HG03457 (cell line): ENCODE results near the gene CUEDC1.

Experiments
- ATAC-seq: cut with Tn5 transposase; IDR thresholded peaks from one replicate; pipeline ENCODE4 v1.9.1; 2021; ENCODE audit warnings: moderate number of reproducible peaks; ENCODE audit not compliant: unreplicated experiment

The CUEDC1 gene

GRCh38 chr17:57881783-57882351, 73.3 kb downstream of the CUEDC1 start:
- no peak for ATAC-seq

GRCh38 chr17:57881143-57881542, 74.1 kb downstream of the CUEDC1 start:
- no peak for ATAC-seq

DNA sequence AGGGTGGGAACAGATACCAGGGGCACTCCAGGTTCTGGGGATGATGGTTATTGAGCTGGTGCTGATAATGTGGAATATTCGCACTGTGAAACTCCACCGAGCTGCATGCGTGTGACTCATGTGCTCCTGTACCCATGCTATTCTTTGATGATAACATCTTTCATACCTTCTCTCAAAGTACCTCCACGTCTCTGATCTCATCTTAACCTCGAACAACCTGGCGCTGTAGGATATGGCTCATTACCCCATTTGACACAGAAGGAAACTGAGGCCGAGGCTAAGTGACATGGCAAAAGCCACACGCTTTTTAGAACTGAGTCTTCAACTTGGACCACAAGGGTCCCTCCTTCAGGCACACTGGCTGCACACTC, 75.1 kb downstream of the CUEDC1 start:
- no peak for ATAC-seq

DNA sequence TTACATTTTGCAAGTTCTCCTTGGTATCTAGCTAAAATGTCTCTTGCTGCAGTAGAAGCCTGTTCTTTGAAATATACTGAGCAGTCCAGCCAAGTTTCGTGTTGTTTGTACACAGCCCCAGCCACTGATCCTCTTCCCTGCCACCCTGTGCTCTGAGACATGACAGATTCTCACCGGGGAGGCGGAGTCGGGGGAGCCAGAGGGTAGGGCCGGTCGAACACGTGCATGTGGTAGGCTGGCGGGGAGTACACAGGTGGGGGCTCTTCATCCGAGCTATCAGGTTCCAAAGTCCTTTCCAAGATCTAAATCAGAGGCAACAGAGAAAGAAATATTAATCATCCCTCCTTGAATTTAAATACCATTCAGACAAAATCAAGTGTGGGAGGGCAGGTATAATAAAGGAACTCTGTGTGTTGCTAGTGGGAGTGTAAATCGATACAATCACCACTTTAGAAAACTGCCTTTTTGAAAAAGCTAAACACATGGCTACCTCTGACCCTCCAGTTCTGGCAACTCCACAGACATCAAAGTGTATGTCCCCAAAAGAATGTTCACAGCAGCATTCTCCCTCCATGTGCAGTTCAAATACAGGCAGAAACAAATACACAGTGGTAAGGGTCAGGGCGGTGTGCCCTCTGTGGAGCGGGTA, 75.7 kb downstream of the CUEDC1 start:
- ATAC-seq, result no peak

DNA sequence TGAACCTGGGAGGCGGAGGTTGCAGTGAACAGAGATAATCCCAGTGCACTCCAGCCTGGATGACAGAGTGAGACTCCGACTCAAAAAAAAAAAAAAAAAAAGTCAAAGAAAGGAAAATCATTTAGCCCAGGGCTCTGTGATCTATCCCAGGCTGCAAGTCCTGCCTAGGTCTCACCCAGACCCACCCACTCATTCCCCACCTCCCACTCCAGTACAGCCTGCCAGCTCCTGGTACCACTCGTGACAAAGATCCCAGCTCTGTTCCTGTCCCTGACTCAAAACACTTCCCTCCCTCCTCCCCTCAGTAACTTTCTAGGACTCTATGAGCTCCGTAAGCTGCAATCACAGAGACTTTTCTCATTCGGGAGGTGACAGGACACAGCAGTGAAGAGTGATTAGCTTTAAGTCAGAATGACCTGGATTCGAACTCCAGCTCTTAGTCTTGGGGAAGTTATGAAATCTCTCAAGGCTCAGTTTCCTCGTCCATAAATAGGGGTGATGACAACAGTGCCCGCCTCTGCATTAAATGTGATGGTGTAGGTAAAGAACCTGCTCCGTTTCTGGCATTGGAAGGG, 77.3 kb downstream of the CUEDC1 start:
- ATAC-seq, result no peak

DNA sequence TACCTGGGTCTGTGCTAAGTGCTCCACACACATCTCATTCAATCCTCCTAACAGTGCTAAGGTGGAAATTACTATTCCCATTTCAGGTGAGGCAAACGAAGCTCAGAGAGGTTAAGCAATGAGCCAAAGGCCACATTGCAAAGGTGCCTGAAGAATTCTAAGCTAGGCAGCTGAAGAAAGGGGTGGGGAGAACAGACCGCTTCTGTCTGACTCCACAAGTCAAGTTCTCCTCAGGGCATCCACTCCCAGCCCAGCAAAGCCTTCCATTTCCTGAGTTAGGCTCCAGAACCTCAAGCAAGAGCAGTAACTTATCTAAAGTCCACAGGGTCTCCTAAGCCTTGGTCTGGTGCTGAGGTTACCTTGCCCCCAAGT, 78.4 kb downstream of the CUEDC1 start:
- ATAC-seq, result no peak

- ATAC-seq, result no peak
Measured at GRCh38 chr17:57876023-57876865, 79.0 kb downstream of the CUEDC1 start.

DNA sequence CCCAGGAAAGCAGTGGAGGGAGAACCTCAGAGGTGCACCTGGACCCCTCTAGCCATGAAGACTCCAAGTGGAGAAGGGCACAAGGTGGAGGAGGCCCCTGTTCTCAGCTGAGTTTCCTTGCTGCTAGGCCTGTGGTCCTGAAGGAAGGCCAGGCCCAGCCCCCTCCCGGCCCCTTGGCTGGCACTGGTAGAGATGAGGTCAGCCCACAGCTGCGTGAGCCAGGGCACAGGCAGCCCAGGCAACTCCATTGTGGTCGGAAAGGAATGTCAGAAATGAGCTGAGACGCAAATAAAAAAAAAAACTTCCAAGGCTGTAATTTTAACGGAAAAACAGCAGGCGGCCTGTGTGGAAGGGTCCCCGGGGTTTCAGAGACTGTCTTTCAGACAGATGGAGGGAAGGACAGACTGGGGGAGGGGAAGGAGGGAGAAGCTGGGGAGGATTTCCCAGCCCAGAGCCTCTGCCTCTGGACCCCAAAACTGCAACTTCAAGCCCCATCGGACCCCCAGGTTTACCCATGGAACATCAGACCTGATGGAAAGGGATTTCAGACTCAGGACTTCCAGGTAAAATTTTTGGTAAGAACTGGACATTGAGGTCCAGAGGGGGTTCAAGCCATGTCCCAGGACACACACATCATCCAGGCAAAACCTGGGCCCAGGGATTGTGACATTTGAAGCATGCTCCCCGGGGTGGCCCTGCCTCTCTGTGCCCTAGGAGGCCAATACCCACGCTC, 79.8 kb downstream of the CUEDC1 start:
- ATAC-seq, result no peak

GRCh38 chr17:57874434-57875289, 80.5 kb downstream of the CUEDC1 start:
- ATAC-seq, result no peak

DNA sequence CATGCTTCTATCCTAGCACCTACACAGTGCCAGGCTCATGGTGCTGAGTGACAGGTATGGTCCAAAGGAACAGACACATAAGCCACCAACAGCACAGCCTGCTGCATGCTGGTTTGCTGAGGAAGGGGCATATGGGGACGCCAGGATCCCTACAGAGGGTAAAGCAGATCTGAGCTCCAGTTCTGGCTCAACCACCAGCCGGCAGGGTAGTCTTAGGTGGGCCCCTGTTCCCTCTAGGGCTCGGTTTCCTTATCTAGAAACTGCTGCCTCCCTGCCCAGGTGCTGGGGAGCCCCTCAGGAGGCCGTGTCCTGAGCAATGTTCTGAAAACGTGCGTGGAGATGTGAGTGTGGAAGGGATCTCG, 81.2 kb downstream of the CUEDC1 start:
- no peak for ATAC-seq

DNA sequence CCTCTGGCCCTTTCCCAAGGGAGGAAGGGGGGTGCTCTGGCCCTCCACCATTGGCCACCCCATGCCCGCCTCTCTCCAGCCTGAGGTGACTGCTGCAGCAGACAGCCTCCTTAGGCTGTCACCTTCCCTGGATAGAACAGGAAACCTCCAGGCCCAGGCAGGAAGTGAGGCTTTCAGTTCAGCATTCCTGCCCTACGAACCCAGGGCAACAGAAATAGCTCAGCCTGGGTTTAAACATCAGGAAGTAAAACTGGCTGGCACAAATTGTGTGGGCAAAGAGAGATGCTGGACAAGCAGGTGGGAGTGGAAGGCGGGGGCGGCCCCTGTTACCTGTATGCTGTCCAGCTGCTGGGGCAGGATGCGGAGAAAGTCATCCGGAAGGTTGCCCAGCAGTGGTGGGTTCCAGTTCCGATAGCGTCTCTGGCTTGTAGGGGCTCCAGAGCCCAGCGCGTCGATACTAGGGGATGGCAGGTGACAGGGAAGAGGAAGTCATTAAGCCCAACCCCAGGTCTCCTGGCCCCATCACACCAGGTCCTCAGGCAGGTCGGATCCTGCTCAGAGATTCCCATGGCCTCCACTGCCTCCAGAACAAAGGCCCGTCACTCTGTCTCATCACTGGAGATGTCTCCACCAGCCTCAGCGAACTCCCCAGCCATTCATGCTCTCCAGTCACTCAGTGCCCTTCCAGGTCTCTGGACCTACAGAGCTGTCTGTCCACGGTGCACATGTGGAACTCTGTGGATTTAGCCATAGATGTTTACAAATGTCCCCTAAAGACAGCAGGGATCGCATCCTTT, 81.8 kb downstream of the CUEDC1 start:
- no peak for ATAC-seq

- no peak for ATAC-seq
Measured at GRCh38 chr17:57872536-57872935, 82.7 kb downstream of the CUEDC1 start.

- ATAC-seq, result no peak
Measured at GRCh38 chr17:57871863-57872262, 83.3 kb downstream of the CUEDC1 start.

DNA sequence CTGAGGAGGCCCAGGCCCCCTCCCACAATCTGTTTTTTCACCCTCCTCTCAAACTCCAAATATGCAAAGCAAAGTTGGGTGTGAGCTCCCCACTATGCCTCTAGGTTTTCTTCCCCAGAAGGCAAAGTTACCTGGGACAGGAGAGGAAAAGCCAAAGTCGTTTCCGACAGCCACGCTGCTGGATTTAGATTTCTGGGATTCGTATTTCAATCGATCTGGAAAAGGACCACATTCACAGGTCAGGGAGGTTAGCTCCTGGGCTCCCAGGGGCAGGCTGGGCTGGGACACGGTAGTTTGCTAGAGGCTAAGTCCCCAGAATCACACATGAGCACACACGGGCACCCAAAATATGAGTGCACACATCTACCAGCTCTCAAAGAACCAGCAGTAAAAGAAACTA, 84.1 kb downstream of the CUEDC1 start:
- no peak for ATAC-seq

DNA sequence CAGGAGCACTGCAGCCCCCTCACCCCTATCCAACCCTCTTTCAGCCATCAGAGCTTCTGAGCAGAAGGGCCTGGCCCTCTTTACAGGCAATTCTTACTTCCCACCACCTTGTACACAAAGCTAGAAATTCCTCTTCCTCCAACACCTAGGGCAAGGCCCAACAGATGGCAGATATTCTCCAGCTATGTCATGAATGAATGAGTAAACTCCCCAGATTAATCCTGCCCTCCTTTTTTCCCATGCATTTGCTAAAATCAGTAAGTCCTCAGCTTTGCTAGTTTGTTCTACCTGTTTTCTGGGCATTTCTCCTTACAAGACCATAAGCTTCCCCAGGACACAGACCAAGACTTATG, 85.0 kb downstream of the CUEDC1 start:
- no peak for ATAC-seq

GRCh38 chr17:57869617-57870282, 85.5 kb downstream of the CUEDC1 start:
- ATAC-seq, result no peak

- ATAC-seq, result no peak
Measured at GRCh38 chr17:57868910-57869616, 86.1 kb downstream of the CUEDC1 start.
